Esophagus squamous epithelium (tissue), 5 donors: ENCODE measurements around the gene RGS6. TPM values are rescaled to one million over a fixed set of nuclear protein-coding genes. Genes with fewer than 3 reads are reported as not detected.

Experiments used
- DNase-seq: peaks from one replicate; lab custom pipeline; 2025; lab: John Stamatoyannopoulos, UW
- H3K27ac ChIP-seq, 4 donors: fragments of 200-600 bp; sonication (generic); one replicate each; pipeline ENCODE4 v1.5.1; 2016 to 2019; ENCODE audit warnings: mild to moderate bottlenecking in 1 of 4
- H3K27me3 ChIP-seq, 4 donors: fragments of 200-600 bp; sonication (generic); 1 replicate in 3 of 4; 2 replicates in 1 of 4; pipeline versions ENCODE4 v1.5.1 to v1.6.0; 2017 to 2021; ENCODE audit warnings: antibody characterized with exemption in 1 of 4
- H3K36me3 ChIP-seq, 3 donors: fragments of 200-600 bp; sonication (generic); one replicate each; pipeline ENCODE4 v1.5.1; 2016 to 2019
- H3K4me1 ChIP-seq, 3 donors: fragments of 200-600 bp; sonication (generic); one replicate each; pipeline ENCODE4 v1.5.1; 2017 to 2019
- H3K4me3 ChIP-seq, 4 donors: fragments of 200-600 bp; sonication (generic); 1 replicate in 3 of 4; 2 replicates in 1 of 4; pipeline ENCODE4 v1.5.1; 2016 to 2019; ENCODE audit warnings: mild to moderate bottlenecking in 2 of 4, moderate library complexity in 1 of 4
- H3K9me3 ChIP-seq, 3 donors: fragments of 200-600 bp; sonication (generic); one replicate each; pipeline ENCODE4 v1.5.1; 2016 to 2019
- CTCF ChIP-seq, 6 experiments: fragments of 450-650 bp in 4 of 6; fragments of 200-600 bp in 2 of 6; sonication (generic) in 2 of 6; IDR thresholded peaks; one replicate each; pipeline ENCODE4 v1.5.1; 2016 to 2019; ENCODE audit warnings: antibody characterized with exemption in 6 of 6, mild to moderate bottlenecking in 4 of 6, moderate library complexity in 4 of 6
- POLR2A ChIP-seq, 4 donors: fragments of 450-650 bp; IDR thresholded peaks; one replicate each; pipeline ENCODE4 v1.6.1; 2017; ENCODE audit warnings: antibody characterized with exemption in 4 of 4, mild to moderate bottlenecking in 4 of 4, moderate library complexity in 3 of 4
- WGBS, 2 donors: methylation state at CpG; one replicate each; pipeline ENCODE4 v1.1.5; 2018; 5-methylcytosine and 5-hydroxymethylcytosine counted together
- intact Hi-C: fragments of 100-400 bp; cut with DNase I; formaldehyde crosslinking; loops from one replicate; pipeline ENCODE4 v1.15.0; 2022
- total RNA-seq, 4 donors: library from RNA; depleted of rRNA; stranded (reverse); fragments of >200 nt; gene quantifications; one replicate each; pipeline ENCODE4 v1.1.0, GENCODE V29; 2016
- donor health status: DM: yes; HTN: yes; CAD: no.

Gene RGS6
- total RNA-seq, 4 donors from 2014 or later: 0.06 to 0.76 (median 0.66) TPM; not detected in 1

- Histone ChIP-seq H3K4me1 (no peaks in the 10 kb centered on the region), H3K4me3 (no peak overlapping the region), H3K27me3 (no peaks in the 10 kb centered on the region), H3K36me3 (no peaks in the 10 kb centered on the region), H3K9me3 (no peaks in the 10 kb centered on the region), H3K27ac (no peak overlapping the region)
- WGBS, 2 donors: 84 to 100% methylated on average over 1 of the region's 1 CpG
- intact Hi-C loops: no loop called here
- no peak for TF ChIP-seq CTCF (IDR thresholded peaks at IDR 0.05)
- TF ChIP-seq POLR2A (IDR thresholded peaks at IDR 0.05): no peak
- no peak for DNase-seq
Measured at GRCh38 chr14:72081137-72081536, 148.9 kb downstream of the RGS6 start.

DNA sequence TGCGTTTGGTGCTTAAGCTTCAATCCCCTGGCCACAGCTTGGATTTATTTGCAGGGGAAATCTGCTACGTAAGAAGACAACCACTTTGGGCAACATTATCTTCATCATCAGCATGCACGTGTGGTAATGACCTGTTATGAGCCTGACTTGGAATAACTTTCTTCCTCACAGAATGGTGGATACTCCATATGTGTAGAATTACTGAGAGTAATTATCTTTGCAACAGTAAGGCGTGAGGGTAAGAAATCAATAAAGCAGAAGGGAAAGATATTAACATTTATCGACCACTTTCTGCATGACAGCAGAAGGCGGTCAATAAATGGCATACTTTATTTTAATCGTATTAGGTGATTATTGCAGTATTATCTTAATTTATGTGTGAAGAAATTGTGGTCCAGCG lies 152.7 kb downstream of the RGS6 start:
- TF ChIP-seq CTCF (IDR thresholded peaks at IDR 0.05) (no peak), POLR2A (IDR thresholded peaks at IDR 0.05) (no peak)
- Histone ChIP-seq H3K4me3 (no peak overlapping the region), H3K9me3 (no peaks in the 10 kb centered on the region), H3K4me1 (no peaks in the 10 kb centered on the region), H3K27me3 (no peaks in the 10 kb centered on the region), H3K36me3 (no peaks in the 10 kb centered on the region), H3K27ac (no peak overlapping the region)
- intact Hi-C loops: no loop called here
- 62 to 72% methylated on average over 8 of the region's 8 CpGs for WGBS, 2 donors
- no peak for DNase-seq

- DNase-seq: no peak
- H3K4me1 ChIP-seq: no peaks in the 10 kb centered on the region
- no peaks in the 10 kb centered on the region for H3K27me3 ChIP-seq
- no peak overlapping the region for H3K4me3 ChIP-seq
- intact Hi-C loops: no loop called here
- H3K9me3 ChIP-seq: no peaks in the 10 kb centered on the region
- WGBS, 2 donors: 55 to 67% methylated on average over 4 of the region's 4 CpGs
- TF ChIP-seq CTCF (IDR thresholded peaks at IDR 0.05) (no peak), POLR2A (IDR thresholded peaks at IDR 0.05) (no peak)
- no peaks in the 10 kb centered on the region for H3K36me3 ChIP-seq
- H3K27ac ChIP-seq: no peak overlapping the region
Measured at GRCh38 chr14:72089625-72090024, 157.4 kb downstream of the RGS6 start.

GRCh38 chr14:72094844-72095582 lies 162.8 kb downstream of the RGS6 start:
- H3K27me3 ChIP-seq: no peaks in the 10 kb centered on the region
- no peaks in the 10 kb centered on the region for H3K4me1 ChIP-seq
- no peaks in the 10 kb centered on the region for H3K9me3 ChIP-seq
- intact Hi-C loops: no loop called here
- no peaks in the 10 kb centered on the region for H3K36me3 ChIP-seq
- 61 to 69% methylated on average over 6 of the region's 6 CpGs for WGBS, 2 donors
- no peak for TF ChIP-seq CTCF (IDR thresholded peaks at IDR 0.05)
- no peak for TF ChIP-seq POLR2A (IDR thresholded peaks at IDR 0.05)
- no peak for DNase-seq
- H3K4me3 ChIP-seq: no peak overlapping the region
- no peak overlapping the region for H3K27ac ChIP-seq

DNA sequence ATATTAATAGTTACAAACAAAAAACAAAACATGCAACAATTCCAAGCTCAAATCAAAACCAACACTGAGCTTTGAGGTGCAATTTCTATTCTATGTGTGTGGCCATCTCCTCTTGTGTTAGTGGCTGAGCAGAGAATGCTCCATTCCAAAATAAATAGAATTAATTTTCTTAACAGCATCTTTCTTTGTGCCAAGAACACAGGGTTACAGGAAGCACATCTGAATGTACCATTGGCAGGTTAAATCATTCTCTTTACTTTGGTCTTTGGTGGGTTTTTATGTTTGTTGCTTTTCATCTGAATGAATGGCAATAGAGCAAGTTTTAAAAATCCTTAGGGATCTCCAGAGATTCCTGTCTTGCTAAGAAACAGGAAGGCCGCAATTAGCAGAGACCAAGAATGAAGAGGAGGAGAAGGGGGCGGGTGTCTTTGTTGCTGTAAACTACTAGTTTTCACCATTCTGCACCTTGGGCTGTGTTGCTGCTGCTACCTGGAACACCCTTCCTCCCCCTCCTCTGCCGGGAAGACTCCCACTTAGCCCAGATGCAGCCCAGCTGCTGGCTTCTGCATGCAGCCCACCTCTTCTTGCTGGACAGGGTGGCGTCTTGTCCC lies 165.0 kb downstream of the RGS6 start:
- H3K27me3 ChIP-seq: no peaks in the 10 kb centered on the region
- DNase-seq: no peak
- H3K4me3 ChIP-seq: no peak overlapping the region
- no peaks in the 10 kb centered on the region for H3K36me3 ChIP-seq
- intact Hi-C loops: no loop called here
- 66 to 69% methylated on average over 4 of the region's 4 CpGs for WGBS, 2 donors
- no peaks in the 10 kb centered on the region for H3K9me3 ChIP-seq
- TF ChIP-seq CTCF (IDR thresholded peaks at IDR 0.05): no peak
- TF ChIP-seq POLR2A (IDR thresholded peaks at IDR 0.05): no peak
- no peaks in the 10 kb centered on the region for H3K4me1 ChIP-seq
- H3K27ac ChIP-seq: no peak overlapping the region
